Activated naive CD4-positive, alpha-beta T cell (primary cell): ENCODE measurements around the gene PRKAG2.
"Not testable (repeated sequence)": the region's sequence is repeated elsewhere in the genome, so short reads cannot be mapped to it uniquely, and the experiment has no call there.

Experiments
- DNase-seq, 4 experiments: peaks; one replicate each; lab custom pipeline; 2025; lab: John Stamatoyannopoulos, UW

Gene PRKAG2

GRCh38 chr7:151884312-151885201 lies 7.6 kb upstream of the PRKAG2 start:
- no peak for DNase-seq

- no peak for DNase-seq
Observed at GRCh38 chr7:151883857-151884256, 6.9 kb upstream of the PRKAG2 start.

- no peak for DNase-seq
Observed at GRCh38 chr7:151882734-151883133, 5.8 kb upstream of the PRKAG2 start.

GRCh38 chr7:151880688-151881087 lies 3.8 kb upstream of the PRKAG2 start:
- DNase-seq = no peak

DNA sequence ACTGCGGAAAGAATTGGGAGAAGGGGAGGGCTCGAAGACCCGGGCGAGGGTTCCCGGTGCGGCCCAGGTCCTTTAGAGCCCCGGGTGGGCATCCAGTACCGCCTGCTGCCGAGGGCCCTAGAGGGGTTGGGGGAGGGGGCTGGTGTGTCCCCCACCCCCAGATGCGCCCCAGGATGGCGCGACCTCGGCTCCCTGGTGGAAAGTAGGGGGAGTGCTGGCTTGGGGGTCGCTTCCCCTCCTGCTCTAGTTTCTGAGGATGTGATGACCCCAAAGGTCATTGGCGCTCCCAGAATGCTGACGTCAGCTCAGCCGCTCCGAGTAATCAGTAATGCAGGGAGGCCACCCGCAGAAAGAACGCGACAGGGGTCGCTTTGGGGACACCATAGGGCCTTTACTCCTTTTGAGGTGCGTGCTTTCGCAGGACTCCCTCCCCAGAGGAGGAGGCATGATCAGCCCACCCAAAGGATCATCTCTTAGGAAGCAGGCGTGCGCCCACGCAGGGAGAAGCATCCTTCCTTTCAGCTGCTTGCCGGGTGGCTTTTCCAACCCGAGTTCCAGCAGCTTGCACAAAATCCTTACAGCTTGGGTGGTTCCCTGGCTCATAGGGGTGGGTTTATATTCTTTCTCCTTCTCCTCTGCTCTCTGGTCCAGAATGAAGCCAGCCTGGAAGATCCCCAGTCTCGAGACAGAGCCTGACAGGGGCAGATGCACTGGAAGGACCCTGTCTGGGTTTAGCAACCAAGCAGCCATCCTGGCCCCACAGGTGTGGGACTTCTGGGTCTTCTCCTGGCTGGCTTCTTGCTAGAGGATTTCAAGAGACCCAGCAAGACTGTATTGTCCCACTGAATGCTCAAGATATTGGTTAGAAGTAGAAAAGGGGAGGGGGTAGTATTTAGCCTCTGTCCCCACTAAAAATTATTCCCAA lies 1.3 kb upstream of the PRKAG2 start:
- no peak for DNase-seq

- peak; percentile 30 to 75 (median 46) for DNase-seq
Observed at GRCh38 chr7:151875942-151876898, 695 bp downstream of the PRKAG2 start.

DNA sequence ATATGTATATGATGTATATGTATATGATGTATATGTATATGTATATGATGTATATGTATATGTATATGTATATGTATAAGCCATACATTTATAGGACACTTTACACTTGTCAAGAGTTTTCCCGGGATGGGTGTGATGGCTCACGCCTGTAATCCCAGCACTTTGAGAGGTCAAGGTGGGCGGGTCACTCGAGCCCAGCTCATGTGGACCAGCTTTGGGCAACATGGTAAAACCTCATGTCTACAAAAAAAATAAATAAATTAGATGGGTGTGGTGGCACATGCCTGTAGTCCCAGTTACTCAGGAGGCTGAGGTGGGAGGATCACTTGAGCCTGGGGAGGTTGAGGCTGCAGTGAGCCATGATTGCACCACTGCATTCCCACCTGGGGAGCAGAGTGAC lies 2.4 kb downstream of the PRKAG2 start:
- not testable (repeated sequence) for DNase-seq

GRCh38 chr7:151873402-151873965 lies 3.4 kb downstream of the PRKAG2 start:
- DNase-seq = no peak

- no peak for DNase-seq
Observed at GRCh38 chr7:151872531-151873401, 4.1 kb downstream of the PRKAG2 start.

GRCh38 chr7:151871904-151872303 lies 5.0 kb downstream of the PRKAG2 start:
- no peak for DNase-seq

DNA sequence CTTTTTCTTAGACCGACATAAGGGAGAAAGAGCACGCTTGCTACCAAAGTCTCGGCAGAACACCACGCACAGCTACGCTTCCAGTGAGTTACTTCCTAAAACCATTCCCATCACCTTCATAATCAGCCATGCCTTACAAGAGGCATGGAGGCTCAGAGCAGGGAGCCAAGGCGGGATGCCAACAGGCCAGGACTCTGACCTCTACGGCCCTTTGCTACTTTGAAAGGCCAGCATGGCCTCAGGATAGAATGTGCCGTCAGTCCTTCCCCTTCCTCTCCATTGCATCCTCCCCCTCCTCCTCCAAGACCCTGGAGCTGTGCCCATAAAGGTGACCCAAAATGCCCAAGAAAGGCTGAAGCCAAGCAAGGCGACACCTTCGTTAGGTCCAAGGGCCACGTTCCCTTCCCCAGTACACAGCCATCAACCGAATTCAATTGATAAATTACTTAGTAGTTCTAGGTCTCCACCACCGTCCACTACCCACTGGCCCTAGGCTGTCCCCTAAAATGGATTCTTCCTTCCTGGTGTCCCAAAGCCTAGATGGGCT lies 5.7 kb downstream of the PRKAG2 start:
- no peak for DNase-seq

GRCh38 chr7:151869968-151870918 lies 6.7 kb downstream of the PRKAG2 start:
- DNase-seq = no peak

DNA sequence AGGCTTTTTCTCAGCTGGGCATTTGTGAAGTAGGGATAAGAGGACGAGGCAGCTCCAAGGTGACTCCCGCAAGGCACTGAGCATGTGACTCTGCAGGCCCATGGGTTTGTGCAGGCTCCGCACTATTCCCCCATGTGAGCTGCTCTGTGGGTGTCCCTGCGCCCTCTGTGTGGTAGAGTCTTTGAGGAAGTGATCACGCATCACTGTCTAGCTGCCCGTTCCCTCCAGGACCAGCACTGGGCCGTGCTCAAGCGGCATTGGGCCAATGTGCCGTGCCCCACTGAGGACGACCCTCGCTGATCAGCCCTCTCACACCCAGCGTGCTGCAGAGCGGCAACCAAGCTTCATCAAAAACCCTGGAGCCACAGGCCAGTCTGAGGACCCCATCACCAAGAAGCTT lies 7.5 kb downstream of the PRKAG2 start:
- DNase-seq = no peak

- no peak for DNase-seq
Observed at GRCh38 chr7:151869109-151869428, 7.8 kb downstream of the PRKAG2 start.

DNA sequence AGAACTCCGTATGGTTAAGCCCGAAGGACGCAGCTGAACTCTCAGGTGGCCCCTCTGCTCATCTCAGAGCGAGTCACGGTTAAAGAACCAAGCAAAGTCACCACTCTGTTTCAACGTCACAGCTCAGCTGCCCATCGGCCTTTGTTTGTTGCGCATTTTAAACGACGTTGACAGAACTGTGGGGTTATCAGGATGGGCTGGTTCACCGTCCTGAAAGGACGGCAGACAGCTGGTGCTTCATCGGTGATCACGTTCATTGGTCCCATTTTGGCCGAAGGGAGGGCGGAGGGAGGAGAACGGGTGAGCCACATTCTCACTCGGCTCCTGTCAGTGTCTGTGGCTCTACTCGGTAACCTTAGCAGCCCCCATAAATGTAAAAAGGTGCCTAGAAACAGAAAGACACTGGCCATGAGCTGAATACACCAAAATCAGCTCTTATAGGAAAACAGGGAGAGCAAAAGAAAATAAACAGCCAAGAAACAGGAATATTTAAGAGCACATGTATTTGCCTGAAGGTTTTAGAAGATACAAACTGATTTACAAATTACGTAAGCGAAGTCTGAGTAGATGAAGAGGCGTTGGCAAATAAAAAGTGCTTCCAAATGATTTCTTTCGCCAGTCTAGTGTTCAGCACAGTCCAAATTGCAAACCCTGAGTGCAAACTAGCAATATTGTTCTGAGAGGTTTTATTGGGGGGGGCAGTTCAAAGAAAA lies 8.4 kb downstream of the PRKAG2 start:
- DNase-seq = no peak

GRCh38 chr7:151867912-151868311 lies 9.0 kb downstream of the PRKAG2 start:
- no peak for DNase-seq

DNA sequence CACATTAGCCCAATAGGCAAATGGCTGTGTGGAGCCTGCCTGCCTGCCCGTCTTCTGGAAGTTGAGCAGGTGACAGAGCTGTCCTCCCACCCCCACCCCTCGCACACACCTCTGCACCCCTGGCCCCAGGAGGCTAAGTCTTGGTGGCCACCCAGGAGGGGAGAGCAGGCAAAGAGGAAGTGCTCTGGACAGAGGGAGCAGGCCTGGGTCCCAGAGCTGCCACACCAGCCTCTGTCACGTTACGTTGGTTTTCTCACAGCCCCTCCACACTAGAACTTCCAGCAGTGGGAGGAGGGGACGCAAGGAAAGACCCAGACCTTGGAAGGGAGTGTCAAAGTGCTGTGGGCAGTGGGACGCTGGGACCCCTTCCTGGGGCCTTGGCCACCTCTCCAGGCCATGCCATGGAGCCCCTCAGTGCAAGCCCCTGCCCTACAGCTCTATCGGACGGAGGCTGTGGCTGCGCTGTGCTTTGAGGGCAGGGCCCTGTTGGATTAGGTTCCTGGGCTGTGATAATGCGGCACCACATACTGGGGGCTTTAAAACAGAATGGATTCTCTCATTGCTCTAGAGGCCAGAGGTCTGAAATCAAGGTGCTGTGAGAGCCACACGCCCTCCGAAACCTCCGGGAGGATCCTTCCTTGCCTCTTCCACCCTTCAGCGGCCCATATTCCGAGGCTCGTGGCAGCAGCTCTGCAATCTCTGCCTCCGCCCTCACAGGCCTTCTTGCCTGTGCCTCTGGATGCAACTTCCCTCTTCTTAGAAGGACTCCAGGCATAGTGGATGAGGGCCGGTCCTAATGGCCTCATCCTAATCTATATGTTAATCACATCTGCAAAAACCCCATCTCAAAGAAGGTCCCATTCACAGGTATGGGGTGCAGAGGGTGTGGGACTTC lies 9.9 kb downstream of the PRKAG2 start:
- DNase-seq = no peak
